Neutrophil (primary cell): ENCODE results near the gene KIAA0753.

Experiments
- H3K27ac ChIP-seq: fragments of 200-600 bp; sonication (generic); 2 replicates; pipeline ENCODE4 v1.5.1; 2016; ENCODE audit warnings: mild to moderate bottlenecking, moderate library complexity
- H3K27me3 ChIP-seq: fragments of 200-600 bp; sonication (generic); 2 replicates; pipeline ENCODE4 v1.6.0; 2016; ENCODE audit warnings: mild to moderate bottlenecking
- H3K36me3 ChIP-seq: fragments of 200-600 bp; sonication (generic); 2 replicates; pipeline ENCODE4 v1.5.1; 2017
- H3K4me1 ChIP-seq, 2 experiments: fragments of 200-600 bp in 1 of 2; sonication (generic) in 1 of 2; 1 replicate in 1 of 2; 2 replicates in 1 of 2; pipeline versions ENCODE4 v1.5.1 to v1.6.1; 2013 to 2016; ENCODE audit warnings: low read depth in 1 of 2, low read length in 1 of 2, mild to moderate bottlenecking in 1 of 2, moderate library complexity in 1 of 2; ENCODE audit not compliant: control insufficient read depth in 1 of 2, insufficient read depth in 1 of 2
- H3K4me3 ChIP-seq, 2 experiments: fragments of 200-600 bp in 1 of 2; sonication (generic) in 1 of 2; 1 replicate in 1 of 2; 2 replicates in 1 of 2; pipeline ENCODE4 v1.5.1; 2013 to 2016; ENCODE audit warnings: low read depth in 1 of 2, low read length in 1 of 2, mild to moderate bottlenecking in 1 of 2, moderate library complexity in 1 of 2
- H3K9me3 ChIP-seq: fragments of 200-600 bp; sonication (generic); 2 replicates; pipeline ENCODE4 v1.5.1; 2016
- CTCF ChIP-seq: fragments of 200-600 bp; sonication (generic); IDR thresholded peaks from 2 replicates; pipeline ENCODE4 v1.5.1; 2016; ENCODE audit warnings: antibody characterized with exemption

The KIAA0753 gene

GRCh38 chr17:6630390-6630789, 10.1 kb downstream of the KIAA0753 start:
- Histone ChIP-seq H3K27ac (no peak overlapping the region), H3K4me3 (no peak overlapping the region), H3K27me3 (no peaks in the 10 kb centered on the region), H3K4me1 (no peaks in the 10 kb centered on the region), H3K9me3 (no peaks in the 10 kb centered on the region), H3K36me3 (peaks cover 52% of the 10 kb centered on the region)
- no peak for TF ChIP-seq CTCF

- H3K36me3 ChIP-seq: peaks cover 52% of the 10 kb centered on the region
- no peaks in the 10 kb centered on the region for H3K9me3 ChIP-seq
- no peaks in the 10 kb centered on the region for H3K4me1 ChIP-seq
- H3K27ac ChIP-seq: no peak overlapping the region
- H3K4me3 ChIP-seq: no peak overlapping the region
- TF ChIP-seq CTCF: no peak
- H3K27me3 ChIP-seq: no peaks in the 10 kb centered on the region
Observed at GRCh38 chr17:6627019-6627418, 13.5 kb downstream of the KIAA0753 start.

- TF ChIP-seq CTCF: no peak
- H3K4me1 ChIP-seq: no peaks in the 10 kb centered on the region
- no peak overlapping the region for H3K27ac ChIP-seq
- no peaks in the 10 kb centered on the region for H3K27me3 ChIP-seq
- no peak overlapping the region for H3K4me3 ChIP-seq
- H3K36me3 ChIP-seq: peaks cover 52% of the 10 kb centered on the region
- H3K9me3 ChIP-seq: no peaks in the 10 kb centered on the region
Observed at GRCh38 chr17:6626616-6627015, 13.9 kb downstream of the KIAA0753 start.

GRCh38 chr17:6623941-6624340, 16.6 kb downstream of the KIAA0753 start:
- H3K4me1 ChIP-seq: no peaks in the 10 kb centered on the region
- H3K4me3 ChIP-seq: no peak overlapping the region
- H3K27ac ChIP-seq: no peak overlapping the region
- no peak for TF ChIP-seq CTCF
- H3K36me3 ChIP-seq: peaks cover 56% of the 10 kb centered on the region
- no peaks in the 10 kb centered on the region for H3K27me3 ChIP-seq
- no peaks in the 10 kb centered on the region for H3K9me3 ChIP-seq

- no peak overlapping the region for H3K27ac ChIP-seq
- no peaks in the 10 kb centered on the region for H3K4me1 ChIP-seq
- H3K9me3 ChIP-seq: no peaks in the 10 kb centered on the region
- no peak overlapping the region for H3K4me3 ChIP-seq
- no peaks in the 10 kb centered on the region for H3K27me3 ChIP-seq
- peaks cover 48% of the 10 kb centered on the region for H3K36me3 ChIP-seq
- no peak for TF ChIP-seq CTCF
Observed at GRCh38 chr17:6611231-6611630, 29.3 kb downstream of the KIAA0753 start.

- no peak for TF ChIP-seq CTCF
- H3K4me1 ChIP-seq: no peaks in the 10 kb centered on the region
- no peak overlapping the region for H3K27ac ChIP-seq
- no peak overlapping the region for H3K4me3 ChIP-seq
- no peaks in the 10 kb centered on the region for H3K9me3 ChIP-seq
- H3K36me3 ChIP-seq: peaks cover 57% of the 10 kb centered on the region
- H3K27me3 ChIP-seq: no peaks in the 10 kb centered on the region
Observed at GRCh38 chr17:6610011-6610410, 30.5 kb downstream of the KIAA0753 start.
